Keratinocyte (primary cell): ENCODE data around the gene SLC6A19.

Experiments
- CTCF ChIP-seq, 3 experiments: IDR thresholded peaks in 1 of 3; conservative IDR thresholded peaks in 1 of 3; optimal IDR thresholded peaks in 1 of 3; 2 replicates in 2 of 3; 3 replicates in 1 of 3; pipeline versions ENCODE3 to v1.5.1; 2011; ENCODE audit warnings: low read length in 3 of 3, mild to moderate bottlenecking in 3 of 3, moderate library complexity in 2 of 3, control low read depth in 1 of 3, inconsistent platforms in 1 of 3; ENCODE audit not compliant: insufficient read depth in 2 of 3; ENCODE audit errors: extremely low read depth in 1 of 3
- EZH2 ChIP-seq: IDR thresholded peaks from one replicate; pipeline ENCODE4 v1.6.1; 2012; ENCODE audit warnings: inconsistent platforms, mild to moderate bottlenecking, low read length, moderate library complexity

GRCh38 chr5:1227667-1228066, 26.3 kb downstream of the SLC6A19 start:
- TF ChIP-seq CTCF (optimal IDR thresholded peaks at IDR 0.05 in 1 of 3, IDR thresholded peaks at IDR 0.05 in 1 of 3, conservative IDR thresholded peaks at IDR 0.05 in 1 of 3; ENCODE audit: extremely low read depth in 1 of 3, insufficient read depth in 2 of 3, low read length in 3 of 3) (no peak), EZH2 (no peak)
